Measurements from ENCODE around the gene CHID1.

The CHID1 gene

DNA sequence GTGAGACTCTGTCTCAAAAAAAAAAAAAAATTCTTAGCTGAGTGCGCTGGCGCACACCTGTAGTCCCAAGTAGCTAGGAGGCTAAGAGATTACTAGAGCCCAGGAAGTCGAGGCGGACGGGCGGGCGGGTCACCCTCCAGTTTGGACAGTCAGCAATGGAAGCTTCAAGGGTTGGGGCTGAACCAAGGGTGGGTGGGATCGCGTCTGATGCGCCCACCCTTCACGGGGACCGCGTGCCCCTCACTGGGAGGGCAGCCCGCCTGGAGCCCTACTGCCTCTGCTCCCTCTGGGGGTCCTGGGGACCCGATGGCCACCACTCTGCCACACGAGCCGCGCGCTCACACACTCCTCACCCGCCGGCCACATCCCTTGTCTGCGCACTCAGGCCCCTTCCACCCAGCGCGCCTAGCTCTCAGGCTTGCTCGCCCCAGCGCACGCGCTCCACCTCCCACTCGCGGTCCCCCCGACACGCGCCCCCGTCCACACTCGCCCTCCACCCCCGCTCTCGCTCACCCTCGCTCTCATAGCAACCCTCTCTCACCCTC is 494 bp downstream of the CHID1 start:
- no peak for DNase-seq (ENCODE audit: low read depth)

DNA sequence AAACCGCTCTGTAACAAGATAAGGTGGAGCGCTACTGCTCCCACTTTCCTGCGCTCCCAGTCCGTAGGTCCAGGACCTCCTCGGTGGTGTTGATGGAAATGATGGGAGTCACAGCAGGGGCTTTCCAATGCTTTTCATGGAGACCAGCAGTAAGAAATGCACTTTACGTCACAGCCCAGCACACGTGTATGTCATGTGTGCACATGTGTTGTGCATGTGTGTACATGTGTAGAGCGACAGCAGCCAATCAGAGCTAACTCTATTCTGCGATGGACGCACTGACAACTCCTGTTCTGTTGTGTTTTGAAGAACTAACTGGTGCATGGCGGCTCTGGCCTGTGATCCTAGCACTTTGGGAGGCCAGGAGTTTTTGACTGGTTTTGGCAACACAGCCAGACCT is 1.2 kb downstream of the CHID1 start:
- DNase-seq (ENCODE audit: low read depth) = no peak

DNA sequence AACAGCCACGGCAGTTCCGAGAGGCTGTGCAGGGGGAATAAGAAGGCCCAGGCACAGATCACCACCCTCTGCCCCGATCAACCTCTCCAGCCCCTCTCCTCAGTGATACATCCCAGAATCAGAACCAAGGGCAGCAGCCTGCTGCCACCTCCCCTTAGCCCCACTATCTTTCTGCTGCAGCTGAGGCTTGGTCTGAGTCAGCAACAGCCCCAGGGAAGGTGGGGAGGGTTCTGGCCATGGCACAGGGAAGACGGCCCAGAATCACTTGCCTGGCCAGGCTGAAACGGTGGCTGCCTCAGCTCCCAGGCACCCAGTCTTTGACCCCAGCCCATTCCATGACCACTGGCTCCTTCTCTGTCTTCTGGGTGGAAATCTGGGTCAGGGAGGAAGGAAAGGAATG is 2.3 kb downstream of the CHID1 start:
- DNase-seq (ENCODE audit: low read depth) = no peak

DNA sequence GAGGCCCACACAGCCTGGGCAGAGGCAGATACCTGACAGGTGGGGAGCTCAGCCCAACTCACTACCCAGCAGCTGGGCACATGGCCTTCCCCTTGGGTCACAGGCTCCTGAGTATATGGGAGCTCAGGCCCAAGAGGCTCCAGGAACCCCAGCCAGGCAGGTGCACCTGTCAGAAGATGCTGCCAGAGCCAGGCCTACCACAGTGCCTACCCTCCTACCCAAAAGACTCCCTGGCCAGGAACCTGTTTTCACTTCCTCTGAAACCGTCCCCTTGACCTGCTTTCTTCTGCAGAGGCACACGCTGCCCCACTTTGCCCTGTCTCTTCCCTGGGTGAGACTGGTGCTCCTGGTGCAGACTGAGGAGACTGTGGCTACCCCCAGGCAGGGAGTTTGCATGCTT is 2.9 kb downstream of the CHID1 start:
- no peak for DNase-seq (ENCODE audit: low read depth)

DNA sequence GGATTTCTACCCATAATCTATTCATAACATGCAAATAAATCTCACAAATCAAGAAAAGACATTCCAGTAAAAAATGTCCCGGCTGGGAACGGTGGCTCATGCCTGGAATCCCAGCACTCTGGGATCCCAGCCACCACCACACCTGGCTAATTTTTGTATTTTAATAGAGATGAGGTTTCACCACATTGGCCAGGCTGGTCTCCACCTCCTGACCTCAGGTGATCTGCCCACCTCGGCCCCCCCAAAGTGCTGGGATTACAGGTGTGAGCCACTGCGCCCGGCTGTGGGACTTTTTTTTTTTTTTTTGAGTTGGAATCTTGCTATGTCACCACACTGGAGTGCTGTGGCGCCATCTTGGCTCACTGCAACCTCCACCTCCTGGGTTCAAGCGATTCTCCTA is 4.7 kb downstream of the CHID1 start:
- DNase-seq (ENCODE audit: low read depth) = no peak

DNA sequence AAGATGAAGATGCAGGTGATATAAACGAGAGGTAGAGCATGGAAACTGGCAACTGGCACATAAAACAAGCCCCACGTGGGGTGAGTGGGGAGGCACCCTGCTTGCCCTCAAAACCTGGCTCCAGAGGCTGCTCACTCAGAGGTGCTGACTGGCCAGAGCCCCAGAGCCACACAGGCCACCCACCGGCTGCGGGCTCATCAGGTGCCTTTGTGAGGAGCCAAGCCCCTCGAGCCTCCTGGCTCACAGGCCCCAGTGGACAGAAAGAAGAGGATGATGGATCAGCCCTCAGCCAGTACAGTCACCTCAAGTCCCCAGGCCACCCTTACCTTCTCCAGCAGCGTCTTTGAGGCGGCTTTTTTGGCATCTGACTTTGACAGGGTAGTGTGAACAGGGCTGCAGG is 6.2 kb downstream of the CHID1 start:
- no peak for DNase-seq (ENCODE audit: low read depth)

DNA sequence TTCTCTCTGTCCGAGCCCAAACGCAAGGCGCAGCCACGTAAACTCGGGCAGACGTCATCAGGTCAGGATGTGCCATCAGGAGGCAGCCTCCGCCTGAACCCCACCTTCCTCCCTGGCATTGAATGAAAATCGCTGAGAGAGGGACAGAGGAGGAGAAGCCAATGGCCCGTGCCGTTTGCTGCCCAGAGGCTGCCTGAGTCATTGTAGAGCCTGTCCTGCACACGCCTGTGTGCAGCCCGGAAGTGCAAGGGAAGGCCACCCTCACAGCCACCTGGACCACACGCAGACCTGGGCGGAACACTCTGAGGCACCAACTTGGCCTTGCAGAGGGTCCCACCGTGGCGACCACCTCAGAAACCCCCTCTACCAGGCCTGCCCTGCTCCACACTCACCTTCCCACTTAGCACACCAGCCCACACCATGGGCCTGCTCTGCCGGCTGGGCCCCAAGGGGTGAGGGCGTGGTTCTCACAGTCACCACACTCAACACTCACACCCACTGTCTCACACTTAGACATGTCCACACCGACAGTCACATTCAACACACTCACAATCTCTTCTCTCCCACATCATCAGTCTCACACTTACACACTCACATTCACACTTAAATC is 9.1 kb downstream of the CHID1 start:
- no peak for DNase-seq (ENCODE audit: low read depth)

DNA sequence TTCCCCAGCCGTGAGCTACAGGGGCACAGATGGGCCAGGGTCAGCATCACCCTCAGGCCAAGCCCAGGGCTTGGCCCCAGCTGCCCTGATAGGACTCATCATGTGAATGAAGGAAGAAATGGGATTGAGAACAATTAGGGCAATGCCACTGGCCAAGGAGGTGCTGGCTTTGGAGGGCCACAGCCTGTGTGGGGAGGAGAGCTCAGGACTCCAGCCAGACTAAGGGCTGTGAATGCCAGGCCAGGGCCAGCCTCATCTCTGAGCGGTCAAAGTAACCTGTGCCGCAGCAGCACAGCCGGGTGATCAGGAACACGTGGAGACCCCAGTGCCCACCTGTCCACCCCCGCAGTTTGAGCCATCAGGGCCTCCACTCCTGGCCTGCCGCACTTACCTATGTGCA is 10.1 kb downstream of the CHID1 start:
- DNase-seq (ENCODE audit: low read depth) = no peak

DNA sequence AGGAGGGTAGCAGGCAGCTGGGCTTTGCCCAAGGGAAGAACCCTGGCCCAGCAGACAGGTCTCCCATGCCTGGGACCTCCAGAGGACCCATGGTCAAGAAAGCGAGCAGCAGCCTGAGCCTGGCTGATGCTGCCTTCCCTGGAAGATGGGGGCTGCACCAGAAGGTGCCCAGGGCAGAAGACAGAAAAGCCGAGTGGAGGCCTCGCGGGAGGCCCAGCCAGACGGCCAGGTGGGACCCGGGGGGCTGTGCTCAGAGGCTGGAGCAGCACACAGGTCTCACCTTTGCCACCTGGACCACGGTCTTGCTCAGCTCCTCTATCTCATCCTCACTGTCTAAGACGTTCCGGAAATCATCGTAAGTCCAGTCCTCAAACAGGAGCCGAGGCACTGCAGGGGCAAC is 10.9 kb downstream of the CHID1 start:
- DNase-seq (ENCODE audit: low read depth) = no peak

DNA sequence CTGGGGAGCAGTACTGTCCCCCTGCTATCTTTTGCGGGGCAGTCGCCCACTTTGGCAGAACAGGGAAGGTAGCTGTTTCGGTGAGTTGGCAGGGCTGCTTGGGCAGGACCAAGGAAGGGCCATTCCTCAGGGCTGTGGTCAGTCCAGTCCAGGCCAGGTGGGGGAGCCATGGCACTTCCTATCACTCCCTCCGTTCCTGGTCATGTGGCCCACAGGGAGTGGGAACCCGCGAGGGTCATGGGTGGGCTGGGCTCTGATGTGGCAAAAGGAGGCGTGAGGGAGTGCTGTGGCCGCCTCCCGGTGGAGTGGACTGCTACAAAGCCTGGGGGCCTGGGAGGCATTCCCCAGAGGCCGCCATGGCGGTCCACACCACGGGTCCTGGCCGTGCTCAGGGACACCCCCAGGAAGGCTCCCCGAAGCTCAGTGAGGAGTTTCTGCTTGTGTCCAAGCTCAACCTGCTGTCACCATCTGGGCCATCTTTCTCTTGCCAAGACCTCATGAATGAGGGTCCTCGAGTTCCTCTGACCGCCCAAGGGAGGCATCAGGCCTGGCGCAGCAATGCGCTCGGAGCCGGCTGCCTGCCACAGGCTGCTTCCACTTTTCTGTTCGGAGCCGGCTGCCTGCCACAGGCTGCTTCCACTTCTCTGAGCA is 11.9 kb downstream of the CHID1 start:
- DNase-seq (ENCODE audit: low read depth) = no peak

DNA sequence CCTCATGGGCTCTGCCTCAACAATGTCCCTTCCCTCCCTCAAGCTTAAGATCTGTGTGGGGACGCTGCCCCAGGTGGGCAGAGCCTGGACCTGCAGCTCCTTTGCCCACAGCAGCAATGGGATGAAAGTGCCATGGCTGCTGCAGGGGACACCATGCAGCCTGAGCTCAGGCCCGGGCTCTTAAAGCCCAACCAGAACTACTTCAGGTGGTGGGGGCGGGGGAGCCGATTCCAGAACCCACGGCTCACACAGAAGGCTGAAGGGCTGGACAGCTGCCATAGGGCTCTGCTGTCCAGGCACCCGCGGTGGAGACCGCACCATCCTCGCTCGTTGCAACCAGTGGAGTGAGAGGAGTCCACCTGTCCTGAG is 12.5 kb downstream of the CHID1 start:
- DNase-seq (ENCODE audit: low read depth) = no peak

DNA sequence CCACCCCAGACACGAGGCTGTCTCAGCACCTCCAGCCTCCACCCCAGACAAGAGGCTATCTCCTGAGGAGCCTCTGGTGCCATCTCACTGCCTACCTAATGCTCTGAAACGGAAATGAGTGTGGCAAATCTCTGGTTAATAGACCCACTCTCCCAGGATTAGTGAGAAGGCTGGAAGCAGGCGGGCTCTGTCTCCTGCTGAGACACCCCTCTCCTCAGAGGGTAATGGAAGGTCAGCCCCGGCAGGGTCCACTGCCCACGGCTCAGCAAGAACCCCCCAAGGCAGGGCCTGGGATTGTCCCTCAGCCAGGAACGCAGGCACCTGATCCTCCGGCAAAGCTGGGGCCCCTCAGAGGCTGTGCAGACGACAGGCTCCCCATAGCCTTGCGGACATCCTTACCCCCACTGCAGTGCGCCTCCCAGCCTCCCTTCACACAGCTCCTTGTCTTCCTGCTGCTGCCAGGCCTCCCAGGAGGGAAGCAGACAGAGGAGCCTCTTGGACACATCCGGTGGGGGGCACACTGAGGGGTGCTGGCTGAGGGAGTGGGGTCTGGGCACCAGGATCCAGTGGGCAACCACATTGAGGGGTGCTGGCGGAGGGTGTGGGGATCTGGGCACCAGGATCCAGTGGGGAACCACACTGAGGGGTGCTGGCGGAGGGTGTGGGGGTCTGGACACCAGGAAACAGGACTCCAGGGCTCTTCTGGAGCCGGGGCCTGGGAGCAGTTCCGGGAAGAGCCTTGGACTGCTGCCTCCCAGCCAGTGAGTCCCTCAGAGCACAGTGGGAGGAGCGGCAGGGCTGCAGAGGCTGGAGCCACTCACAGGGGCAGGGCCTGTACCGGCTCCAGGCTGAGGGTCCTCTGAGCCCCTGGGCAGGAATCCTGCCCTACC is 13.1 kb downstream of the CHID1 start:
- no peak for DNase-seq (ENCODE audit: low read depth)

DNA sequence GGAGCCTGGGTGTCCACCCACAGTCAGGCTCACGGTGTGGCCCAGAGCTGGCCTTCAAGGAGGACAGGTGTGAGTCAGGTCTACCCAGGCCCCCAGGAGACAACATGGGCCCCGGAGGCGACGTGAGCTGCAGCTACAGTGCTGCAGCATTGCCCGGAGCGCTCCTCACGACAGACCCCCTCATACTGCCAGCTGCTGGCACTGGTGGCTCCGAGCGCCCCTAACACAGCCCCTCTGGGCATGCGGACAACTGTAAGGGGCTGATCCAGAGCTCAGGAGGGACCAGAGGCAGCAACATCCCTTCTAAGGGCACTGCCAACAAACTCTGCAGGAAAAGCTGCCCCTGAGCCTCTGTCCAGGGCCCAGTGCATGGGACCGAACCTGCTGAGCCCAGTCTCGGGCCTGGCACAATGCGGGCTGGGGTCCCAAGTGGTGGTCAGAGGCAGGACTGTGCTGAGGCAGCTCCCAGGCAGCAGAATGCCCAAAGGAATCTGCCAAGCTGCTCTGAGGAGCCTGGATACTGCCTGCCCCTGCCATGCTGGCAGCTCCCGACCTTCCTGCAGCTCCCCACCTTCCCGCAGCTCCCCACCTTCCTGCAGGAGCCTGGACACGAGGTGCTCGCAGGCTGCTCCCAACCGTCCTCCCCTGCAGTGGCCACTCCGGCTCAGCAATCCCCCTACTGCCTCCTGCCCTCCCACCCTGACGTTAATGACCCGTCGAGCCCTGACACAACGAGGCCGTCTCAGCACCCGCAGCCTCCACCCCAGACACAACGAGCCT is 15.1 kb downstream of the CHID1 start:
- DNase-seq (ENCODE audit: low read depth) = no peak

DNA sequence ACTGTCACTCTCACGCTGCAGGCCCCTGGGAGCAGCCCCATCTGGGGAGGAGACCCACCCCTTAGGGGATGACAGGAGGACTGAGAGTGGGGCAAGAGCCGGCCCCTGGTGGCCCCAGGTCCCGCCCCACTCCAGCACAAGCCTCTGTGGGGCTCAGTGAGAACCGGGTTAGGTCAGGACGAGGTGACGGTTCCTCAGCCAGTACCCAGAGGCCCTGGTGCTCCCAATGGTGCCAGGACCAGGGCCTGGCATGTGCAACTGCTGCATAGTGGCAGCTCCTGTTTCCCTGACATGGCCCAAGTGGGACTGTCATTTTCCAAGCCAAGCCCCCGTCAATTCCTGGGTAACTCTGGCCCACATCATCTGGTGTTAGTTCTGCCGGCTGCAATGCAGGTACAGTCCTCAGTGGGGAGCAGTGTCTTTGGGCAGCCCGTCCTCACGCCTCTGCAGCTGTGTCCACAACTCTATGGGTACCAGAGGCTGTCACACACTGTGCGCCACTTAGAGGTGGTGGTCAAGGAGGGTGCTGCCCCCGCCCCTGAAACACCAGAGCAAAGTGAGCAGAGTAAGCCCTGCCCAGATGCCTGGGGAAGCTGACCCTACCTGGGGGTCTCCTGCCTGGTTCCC is 15.9 kb downstream of the CHID1 start:
- no peak for DNase-seq (ENCODE audit: low read depth)

DNA sequence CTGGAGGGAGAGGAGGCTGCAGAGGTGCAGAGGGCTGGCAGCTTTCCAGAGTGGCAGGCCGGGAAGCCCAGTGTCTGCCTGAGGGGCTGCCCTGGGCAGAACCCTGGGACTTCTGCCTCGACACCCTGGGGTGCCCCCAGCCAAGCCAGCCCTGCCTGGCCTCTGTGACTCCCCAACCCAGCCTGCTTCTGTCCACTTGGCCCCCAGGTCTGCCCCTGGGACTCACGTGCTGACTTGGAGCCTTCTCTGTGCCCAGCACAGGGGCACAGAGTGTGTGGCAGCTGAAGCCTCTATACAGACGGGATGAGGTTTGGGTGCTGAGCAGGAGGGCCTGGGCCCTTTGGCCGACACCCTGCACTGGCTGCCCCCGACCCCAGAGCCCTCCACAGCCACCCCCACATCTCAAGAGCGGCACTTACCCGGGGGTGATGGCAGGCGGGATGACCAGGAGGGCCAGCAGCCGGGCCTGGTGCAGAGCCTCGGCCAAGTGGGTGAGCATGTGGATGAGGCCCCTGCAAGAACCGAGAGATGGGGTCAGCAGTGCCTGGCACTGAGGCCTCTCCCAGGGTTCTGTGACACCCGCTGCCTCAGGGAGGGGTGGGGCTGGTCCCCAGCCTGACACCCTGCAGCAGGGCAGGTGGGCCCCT is 17.5 kb downstream of the CHID1 start:
- DNase-seq (ENCODE audit: low read depth) = no peak

DNA sequence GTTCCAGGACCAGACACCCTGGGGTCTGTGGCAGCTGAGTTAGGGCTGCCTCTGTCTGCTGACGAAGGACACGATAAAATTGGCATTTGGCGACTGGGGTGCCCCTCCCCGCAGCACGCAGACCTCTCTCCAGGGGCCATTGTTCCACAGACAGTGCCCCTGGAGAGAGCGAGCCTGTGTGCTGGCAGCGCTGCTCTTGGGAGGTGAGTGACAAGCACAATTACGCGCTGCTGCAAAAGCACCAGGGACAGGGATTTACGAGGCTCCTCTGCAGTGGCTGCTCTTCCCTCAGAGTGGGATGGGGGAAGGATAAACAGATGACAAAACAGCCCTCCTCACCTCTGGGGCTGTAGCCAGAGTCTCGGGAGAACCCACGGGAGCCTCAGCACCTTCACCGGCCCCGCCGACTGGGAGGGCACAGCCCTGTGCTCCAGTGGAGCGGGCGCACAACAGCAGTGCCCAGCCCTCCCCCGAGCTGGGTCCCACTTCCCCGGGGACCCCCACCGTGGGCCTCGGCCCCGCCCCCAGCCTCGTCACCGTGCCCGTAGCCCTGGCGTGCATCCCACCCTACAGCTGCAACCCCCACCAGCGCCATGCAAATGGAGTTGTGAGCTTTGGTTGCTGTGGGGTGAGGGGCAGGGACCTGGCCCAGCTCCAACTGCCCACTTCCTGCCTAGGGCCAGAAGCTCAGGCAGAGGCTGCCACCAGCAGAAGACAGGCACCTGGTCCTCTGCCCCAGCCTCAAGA is 19.6 kb downstream of the CHID1 start:
- no peak for DNase-seq (ENCODE audit: low read depth)

DNA sequence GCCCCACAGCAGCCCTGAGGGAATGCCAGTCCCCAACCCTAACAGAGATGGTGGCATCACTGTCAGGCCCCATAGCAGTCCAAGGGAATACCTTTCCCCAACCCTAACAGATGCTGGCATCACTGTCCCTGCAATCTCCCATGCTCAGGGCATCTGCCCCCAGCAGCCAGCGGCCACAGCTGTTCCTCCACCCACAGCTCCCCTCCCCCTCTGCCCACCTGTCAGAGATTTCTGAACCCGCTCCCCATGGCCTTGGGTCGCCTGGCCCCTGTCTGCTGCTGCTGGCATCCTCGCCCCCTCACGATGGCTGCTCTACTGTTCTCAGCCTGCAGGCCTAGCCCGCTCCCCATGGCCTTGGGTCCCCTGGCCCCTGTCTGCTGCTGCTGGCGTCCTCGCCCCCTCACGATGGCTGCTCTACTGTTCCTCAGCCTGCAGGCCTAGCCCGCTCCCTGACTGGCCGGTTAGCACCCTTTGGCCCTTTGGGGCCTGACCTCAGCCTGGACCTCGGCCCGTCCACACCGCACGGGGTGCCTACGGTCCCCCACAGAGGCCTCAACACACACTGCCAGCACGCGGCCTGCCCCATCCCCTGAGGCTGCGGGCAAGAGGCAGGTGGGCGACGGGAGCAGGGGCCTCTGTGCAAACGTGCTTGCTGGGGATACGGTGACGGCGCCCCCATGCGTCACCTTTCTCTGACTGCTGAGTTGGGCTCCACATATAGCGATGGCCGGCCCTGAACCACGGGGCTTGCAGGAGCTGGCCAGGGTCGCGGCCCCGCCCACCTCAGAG is 20.7 kb downstream of the CHID1 start:
- DNase-seq (ENCODE audit: low read depth) = no peak

DNA sequence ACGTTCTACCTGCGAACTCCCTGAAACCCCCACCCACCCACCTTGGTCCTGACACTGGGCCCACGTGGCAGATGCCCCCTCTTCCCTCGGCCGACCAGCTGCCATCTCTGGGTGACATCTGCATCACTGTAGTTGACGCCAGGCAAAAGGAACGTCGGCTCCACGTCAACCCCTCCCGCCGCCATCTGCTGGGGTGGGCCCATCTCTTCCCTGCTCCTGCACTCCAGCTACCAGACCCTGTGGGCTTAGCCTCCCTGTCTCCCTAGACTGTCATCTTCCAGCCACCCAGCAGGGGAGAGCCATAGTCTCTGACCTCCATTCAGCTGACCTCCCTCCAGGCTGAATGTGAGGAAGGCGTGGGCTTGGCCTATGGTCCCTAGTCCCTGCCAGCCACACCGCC is 21.4 kb downstream of the CHID1 start:
- DNase-seq (ENCODE audit: low read depth) = no peak

DNA sequence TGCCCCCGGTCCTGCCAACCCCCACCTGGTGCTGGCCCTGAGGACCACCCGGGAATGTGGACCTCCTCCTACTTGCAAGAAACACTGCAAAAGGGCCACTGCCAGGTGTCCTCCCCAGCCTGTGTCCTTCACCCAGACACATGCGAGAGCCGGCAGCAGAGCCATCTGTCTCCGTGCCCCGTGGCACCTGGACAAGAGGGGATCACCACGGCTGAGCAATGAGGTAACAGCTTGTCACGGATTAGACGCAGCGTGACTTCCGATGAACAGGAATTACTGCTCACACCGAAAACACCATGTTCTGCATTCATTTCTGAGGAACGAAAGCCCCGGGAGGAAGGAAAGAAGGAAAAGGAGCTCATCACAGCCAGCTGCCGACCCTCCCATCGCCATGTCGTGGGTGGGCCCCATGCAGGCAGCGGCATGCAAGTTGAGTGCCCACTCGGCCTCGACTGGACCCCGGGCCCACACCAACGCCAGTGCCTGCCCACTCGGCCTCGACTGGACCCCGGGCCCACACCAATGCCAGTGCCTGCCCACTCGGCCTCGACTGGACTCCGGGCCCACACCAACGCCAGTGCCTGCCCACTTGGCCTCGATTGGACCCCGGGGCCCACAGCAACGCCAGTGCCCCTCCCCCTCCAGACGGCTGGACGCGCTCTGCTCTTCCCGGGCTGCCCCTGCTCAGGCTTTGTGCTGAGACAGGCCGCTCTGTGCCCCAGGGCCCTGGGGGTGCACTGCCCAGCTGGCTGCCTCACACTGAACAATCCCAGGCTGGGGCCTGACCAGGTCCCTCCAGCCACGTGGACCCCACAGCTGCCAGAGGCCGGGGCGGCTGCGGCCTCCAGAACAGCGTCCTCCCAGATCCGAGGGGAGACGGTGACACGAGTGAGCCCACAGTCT is 22.0 kb downstream of the CHID1 start:
- no peak for DNase-seq (ENCODE audit: low read depth)

Data from activated T-cell treated with anti-CD3 and anti-CD28 coated beads for 24 hours (primary cell).